CD4-positive, alpha-beta T cell treated with Interleukin-1 beta for 1 hour (primary cell): ENCODE data around the gene LUC7L3.
A peak's percentile ranks its signal among the peaks of the same experiment; 100 is the strongest.
"Not testable (repeated sequence)": the region's sequence is repeated elsewhere in the genome, so short reads cannot be mapped to it uniquely, and the experiment has no call there.

ENCODE experiments used
- DNase-seq, 2 donors: peaks; one replicate each; pipeline ENCODE4 v3.0.0-alpha.2; 2020 to 2022

The LUC7L3 gene

DNA sequence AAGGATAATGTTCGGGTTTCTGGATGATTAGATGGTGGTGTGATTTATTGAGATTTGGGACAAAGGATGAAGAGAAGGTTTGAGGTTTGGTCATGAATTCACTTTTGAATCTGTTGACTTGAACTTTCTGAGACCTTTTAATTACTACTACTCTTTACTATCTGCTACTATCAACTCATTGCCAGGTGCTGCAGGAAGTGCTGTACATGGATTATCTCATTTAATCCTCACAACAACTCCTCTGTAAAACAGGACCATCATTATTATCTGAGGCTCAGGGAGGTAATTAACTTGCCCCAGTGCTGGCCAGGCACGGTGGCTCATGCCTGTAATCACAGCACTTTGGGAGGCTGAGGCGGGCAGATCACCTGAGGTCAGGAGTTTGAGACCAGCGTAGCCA lies 8.8 kb upstream of the LUC7L3 start:
- DNase-seq = no peak

DNA sequence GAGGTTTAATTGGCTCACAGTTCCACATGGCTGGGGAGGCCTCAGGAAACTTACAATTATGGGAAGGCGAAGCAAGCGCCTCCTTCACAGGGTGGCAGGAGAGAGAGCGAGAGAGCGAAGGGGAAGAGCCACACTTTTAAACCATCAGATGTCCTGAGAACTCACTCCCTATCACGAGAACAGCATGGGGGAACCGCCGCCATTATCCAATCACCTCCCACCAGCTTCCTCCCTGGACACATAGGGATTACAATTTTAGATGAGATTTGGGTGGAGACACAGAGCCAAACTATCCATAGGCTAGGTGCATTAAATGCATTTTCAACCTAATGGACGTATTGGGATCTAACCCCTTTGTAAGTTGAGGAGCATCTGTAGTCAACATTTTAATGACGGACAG lies 6.8 kb upstream of the LUC7L3 start:
- no peak for DNase-seq

- no peak for DNase-seq
These were observed 3.9 kb upstream of the LUC7L3 start for GRCh38 chr17:50715471-50715870.

DNA sequence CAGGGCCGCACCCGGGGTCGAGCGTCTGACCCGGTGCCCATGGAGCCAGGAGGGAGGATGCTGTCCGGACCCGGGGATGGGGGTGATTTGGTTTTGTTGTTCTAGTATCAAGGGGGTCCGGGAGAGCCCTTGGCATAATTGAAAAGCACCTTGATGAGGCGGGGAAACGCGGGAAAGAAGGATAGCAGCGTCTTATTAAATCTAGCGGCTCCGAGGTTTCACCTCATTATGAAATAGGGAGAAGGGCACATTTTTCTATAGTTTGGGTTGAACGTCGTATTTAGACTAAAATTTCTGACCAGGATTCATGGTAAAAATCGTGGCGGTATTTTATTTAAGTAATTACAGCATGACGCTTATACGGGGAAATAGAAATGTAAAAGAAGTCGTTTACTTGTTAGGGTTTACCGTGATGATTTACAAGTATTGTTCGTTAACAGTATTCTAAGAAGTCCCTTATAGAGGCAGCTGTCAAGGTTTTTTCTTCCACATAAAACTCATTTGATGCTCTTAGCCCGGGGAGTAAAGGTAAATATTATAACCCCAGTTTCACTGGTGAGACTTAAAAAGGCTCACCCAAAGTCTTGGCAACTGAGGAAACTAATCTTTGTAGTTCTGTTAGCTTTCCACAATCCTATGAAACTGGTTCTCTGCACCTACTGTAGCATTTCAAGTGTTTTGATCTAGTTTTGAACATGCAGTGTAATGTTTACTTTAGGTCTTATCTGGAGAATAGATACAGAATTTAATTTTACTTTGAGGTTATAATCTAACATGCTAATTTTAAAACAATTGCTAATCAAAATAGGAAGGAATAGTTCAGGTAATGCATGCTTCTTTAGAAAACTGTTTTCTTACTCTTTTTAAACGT lies 756 bp downstream of the LUC7L3 start:
- no peak for DNase-seq

- DNase-seq = peak in 1 of 2 donors; percentile 44
These were observed 2.0 kb downstream of the LUC7L3 start for GRCh38 chr17:50721194-50722010.

DNA sequence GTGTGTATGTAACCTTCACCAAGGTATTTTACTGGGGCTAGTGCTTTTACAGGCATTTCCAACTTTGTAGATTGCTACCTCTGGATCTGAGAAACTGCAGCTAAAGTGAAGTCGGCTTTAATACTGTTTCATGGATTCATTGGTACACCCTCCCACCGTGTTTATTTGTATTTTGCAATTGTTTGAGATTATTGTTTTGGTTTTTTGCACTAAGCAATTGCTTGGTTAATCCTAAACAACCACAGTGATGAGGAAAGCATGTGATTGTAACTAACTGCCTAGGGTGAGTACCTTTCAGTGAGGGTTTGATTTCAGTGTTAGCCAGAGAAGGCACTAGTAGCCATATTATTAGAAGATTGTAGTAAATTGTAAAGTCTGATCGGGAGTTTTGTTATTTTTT lies 3.3 kb downstream of the LUC7L3 start:
- no peak for DNase-seq

GRCh38 chr17:50724622-50725021 lies 5.2 kb downstream of the LUC7L3 start:
- DNase-seq = not testable (repeated sequence)

- DNase-seq = no peak
These were observed 6.6 kb downstream of the LUC7L3 start for GRCh38 chr17:50725769-50726655.

DNA sequence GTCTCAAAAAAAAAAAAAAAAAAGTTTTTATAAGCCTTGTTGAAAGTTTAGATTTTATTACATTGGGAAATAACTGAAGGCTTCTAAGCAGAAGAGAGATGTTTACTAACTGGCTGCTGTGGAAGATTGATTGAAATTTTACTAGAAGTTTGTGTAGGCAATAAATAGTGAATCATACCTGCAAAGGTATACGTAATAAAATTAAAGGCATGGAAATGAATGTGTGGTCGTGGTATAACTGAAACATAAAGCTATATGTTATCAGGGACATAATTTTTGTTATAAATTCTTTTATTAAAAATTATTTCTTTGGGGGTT lies 8.7 kb downstream of the LUC7L3 start:
- DNase-seq = no peak

- no peak for DNase-seq
These were observed 9.7 kb downstream of the LUC7L3 start for GRCh38 chr17:50728881-50729765.

DNA sequence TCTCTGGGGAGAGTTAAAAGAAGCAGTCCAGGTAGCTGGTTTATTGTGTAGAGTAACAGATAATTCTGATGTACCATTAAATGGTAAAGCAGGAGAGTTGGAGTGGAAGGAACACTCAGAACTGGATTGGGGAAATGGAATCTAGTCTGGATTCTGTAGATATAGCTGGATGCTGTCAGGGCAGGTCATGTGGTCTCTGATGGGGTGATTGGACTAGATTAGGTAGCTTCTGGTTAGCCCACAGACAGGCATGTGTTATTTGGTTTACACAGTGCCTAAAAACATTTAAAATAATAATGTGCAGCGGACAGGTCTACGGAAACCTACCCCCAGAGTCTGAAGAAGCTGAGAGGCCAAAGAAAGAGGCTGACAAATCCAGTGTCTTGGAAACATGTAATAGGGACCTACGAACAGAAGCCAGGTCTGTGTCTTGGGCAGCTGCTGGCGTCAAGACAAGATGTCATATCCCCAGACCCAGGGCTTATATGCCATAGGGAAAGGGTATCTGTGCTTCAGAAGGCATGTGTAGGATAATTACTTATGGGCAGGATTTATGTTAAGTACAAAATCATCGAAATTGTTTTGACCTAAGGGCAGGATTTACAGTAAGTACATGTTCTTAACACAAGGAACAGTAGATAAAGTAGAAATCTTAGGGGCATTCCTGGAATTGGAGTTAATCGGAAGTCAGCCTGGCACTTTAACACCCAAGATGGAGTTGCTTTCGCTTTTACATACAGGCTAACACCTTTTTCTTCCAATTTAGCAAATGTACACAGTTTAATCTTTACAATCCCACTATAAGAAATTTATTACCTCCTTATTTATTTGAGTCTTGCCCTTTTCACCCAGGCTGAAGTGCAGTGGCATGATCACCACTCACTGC lies 12.4 kb downstream of the LUC7L3 start:
- DNase-seq = no peak

DNA sequence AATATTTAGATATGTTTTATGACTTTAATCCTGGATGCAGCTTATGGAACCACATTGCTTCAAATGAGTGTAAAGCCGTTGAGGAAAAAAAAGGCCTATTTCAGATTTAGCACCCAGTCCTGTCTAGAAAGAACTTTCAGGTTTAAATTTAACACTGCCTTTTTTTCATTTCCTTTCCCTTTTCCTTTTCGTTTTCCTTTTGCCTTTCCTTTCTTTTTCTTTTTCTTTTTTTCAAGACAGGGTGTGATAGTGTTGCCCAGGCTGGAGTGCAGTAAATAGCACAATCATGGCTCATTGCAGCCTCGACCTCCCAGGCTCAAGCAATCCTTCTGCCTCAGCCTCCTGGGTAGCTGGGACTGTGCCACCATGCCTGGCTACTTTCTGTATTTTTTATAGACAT lies 15.9 kb downstream of the LUC7L3 start:
- no peak for DNase-seq

GRCh38 chr17:50737118-50737698 lies 17.8 kb downstream of the LUC7L3 start:
- DNase-seq = no peak

DNA sequence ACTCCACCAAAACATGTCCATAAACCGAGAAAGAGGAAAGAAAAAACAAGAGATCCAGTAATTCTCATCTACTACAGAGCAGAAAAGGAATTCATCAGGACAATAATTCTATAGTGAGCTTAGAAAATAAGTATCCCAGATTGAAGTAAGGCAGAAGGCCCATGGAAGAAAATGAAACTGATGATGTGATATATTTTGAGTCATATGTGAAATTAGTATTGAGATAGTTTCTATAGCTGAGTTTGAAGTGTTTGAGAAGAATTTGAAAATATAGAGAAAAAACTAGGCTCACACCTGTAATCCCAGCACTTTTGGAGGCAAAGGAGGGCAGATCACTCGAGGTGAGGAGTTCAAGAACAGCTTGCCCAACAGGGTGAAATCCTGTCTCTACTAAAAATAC lies 19.7 kb downstream of the LUC7L3 start:
- DNase-seq = no peak

DNA sequence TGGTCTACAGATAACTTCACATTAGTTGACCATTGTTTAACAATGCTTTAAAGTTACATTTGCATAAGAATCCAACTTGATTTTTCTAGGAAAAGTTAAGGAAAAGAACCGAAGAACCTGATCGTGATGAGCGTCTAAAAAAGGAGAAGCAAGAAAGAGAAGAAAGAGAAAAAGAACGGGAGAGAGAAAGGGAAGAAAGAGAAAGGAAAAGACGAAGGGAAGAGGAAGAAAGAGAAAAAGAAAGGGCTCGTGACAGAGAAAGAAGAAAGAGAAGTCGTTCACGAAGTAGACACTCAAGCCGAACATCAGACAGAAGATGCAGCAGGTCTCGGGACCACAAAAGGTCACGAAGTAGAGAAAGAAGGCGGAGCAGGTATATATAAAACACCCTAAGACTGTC lies 26.2 kb downstream of the LUC7L3 start:
- no peak for DNase-seq

GRCh38 chr17:50749245-50749644 lies 29.8 kb downstream of the LUC7L3 start:
- DNase-seq = no peak

GRCh38 chr17:50754521-50754920 lies 35.1 kb downstream of the LUC7L3 start:
- DNase-seq = no peak

GRCh38 chr17:50758524-50758923 lies 39.1 kb downstream of the LUC7L3 start:
- no peak for DNase-seq

- no peak for DNase-seq
These were observed 39.7 kb downstream of the LUC7L3 start for GRCh38 chr17:50758989-50759544.

DNA sequence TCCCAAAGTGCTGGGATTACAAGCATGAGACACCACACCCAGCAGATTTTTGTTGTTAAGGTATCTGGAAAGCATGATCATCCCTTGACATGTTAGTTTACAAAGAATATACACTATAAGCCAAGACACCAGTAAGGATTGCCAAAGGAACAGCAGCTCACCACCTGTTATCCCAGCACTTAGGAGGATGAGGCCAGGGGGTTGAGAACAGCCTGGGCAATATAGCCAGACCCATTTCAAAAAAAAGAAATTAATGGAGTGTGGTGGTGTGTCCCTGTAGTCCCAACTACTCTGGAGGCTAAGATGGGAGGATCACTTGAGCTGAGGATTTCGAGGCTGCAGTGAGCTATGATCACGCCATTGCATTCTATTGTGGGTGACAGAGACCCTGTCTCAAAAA lies 42.8 kb downstream of the LUC7L3 start:
- DNase-seq = no peak
